GM21390 (cell line): ENCODE measurements around the gene MAP3K2.

ENCODE experiments used
- ATAC-seq: cut with Tn5 transposase; IDR thresholded peaks from one replicate; pipeline ENCODE4 v1.9.1; 2021; ENCODE audit not compliant: unreplicated experiment

MAP3K2 gene

DNA sequence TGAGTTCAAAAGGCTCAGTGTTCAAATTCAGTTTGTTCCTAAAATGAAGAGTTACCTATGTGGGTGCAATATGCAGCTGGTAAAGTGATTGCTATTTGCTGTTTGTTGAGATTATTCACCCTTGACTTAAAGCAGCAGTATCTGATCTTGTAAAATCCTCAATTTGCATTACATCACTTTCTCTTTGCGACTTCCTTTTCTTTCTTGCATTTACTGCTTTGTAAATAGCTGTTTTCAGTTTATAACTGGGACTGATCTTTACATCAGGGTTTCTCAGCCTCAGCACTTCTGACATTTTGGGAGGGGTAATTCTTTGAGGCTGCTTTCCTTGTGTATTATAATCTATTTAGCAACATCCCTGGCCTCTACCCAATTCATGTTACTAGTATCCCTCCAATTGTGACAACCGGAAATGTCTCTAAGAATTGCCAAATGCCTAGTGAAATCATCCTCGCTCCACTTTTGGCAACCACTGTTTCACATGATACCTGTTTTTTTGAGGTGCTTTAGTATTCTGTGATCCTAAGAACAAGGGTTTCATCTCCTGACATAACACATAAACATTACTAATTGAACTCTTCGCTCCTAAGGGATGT is 81.7 kb downstream of the MAP3K2 start:
- ATAC-seq = peak; percentile 73

DNA sequence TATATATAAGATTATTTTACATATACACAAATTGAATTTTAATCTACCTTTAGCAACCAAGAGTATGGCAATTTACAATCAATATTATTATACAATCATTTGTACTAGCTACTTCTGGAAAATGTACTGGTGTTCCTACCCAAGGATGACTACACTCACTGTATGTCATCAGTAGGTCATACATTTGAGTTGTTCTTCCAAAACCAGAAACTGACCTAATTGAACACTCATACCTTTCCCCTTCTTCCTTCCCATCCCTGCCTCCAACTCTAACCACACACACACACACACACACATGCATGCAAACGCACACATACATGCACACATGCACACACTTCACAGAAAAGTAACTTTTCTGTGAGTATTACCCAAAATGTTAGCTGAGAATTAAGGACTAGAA is 85.6 kb downstream of the MAP3K2 start:
- ATAC-seq = no peak

DNA sequence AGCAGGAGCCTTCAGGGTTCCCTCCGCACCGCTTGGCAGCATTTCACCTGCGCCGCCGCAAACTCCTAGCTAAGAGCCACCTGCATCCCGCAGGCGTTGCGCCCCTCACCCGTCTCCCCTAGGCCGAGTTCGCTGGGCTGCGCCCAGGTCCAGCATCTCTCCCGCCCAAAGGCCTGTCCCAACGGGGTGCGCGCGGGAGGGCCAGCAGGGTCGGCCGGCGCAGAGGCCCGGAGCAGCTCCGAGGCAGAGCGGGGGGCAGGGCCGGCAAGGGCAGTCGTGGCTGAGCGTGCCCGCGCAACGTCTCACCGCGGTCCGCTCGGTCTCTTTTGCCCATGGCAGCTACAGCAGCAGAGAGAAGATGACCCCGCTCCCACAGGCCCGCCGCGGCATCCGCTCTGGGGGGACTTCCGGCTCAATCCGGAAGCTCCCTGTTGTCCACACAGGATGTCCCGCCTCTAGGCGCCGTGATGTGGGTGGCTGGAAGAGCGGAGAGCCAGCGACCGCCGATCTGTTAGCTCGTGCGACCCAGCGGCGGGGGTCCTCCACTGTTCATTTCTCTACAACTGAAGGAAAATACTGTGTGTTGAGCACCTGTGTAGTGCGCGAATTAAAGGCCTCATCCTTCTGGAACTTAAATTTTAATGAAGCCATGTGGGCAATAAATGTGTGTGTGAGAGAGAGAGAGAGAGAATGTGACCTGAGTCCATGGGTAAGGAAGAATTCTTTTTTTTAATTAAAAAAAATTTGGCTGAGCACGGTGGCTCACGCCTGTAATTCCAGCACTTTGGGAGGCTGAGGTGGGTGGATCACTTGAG is 93.8 kb downstream of the MAP3K2 start, which contains the start of gene ERCC3:
Gene ERCC3 (minus strand): TSS at position 397 of the 815 bp plus-strand sequence. CDS start 63 bp downstream, at position 334.
- peak; percentile 100 for ATAC-seq

DNA sequence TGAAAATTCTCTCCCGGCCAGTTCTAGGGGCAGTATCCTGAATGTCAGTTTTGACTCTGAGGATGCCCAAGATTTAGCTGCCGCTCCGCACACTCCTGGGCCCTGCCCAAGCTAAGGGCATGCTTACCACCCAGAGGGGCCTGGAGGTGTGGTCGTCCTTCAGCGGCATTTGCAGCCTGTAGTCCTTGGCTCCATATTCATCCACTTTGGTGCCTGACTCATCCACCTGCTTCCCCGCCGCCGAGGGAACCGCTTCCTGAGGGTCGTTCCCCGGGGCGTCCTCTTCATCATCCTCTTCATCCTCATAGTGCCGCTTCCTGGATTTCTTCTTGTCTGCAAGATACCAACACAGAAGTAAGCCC is 94.4 kb downstream of the MAP3K2 start:
- ATAC-seq = no peak

DNA sequence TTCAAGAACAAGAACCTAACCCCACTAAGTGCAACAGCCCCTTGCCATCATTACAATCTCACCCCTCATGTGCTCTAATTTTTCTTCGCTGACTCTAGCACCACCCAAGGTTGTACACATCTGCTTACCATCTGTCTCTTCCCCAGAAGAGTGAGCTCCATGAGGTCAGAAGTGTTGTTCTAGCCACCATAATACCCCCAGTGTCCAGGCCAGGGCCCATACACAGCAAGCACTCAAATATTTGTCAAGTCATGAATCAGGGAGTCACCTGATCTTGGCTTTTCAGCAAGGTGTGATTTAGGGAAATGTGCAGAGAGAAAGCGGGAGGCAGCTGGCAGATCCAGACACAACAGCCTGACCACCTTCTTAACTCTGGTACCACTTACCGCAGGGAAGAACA is 99.5 kb downstream of the MAP3K2 start:
- no peak for ATAC-seq

DNA sequence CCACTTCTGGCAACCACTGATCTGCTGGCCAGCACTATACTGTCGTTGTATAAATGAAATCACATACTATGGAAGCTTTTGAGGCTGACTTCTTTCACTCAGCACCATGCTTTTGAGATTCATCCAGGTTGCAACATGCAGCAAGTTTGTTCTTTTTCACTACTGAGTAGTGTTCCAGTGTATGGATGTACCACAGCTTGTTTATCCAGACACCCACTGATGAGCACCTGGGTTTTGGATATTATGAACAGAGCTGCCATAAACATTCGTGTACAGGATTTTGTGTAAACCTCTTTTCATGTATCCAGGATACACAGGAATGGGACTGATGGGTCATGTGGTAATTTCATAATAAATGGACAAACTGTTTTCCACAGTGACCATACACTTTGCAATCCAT is 104.5 kb downstream of the MAP3K2 start:
- no peak for ATAC-seq

DNA sequence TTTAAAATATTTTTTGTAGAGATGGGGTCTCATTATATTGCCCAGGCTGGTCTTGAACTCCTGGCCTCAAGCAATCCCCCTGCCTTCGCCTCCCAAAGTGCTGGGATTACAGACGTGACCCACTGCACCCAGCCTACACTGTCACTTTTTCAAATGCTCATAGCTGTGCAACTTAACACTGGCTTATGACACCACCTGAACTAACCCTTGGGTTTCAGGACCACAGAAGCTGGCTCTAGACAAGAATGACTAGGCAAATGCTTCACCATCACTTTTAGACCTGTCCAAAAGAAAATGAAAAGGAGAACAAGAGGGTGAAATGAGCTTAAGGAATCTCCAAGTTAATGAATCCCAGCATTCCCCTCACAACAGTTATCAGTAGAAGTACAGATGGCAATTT is 107.1 kb downstream of the MAP3K2 start:
- ATAC-seq = no peak

DNA sequence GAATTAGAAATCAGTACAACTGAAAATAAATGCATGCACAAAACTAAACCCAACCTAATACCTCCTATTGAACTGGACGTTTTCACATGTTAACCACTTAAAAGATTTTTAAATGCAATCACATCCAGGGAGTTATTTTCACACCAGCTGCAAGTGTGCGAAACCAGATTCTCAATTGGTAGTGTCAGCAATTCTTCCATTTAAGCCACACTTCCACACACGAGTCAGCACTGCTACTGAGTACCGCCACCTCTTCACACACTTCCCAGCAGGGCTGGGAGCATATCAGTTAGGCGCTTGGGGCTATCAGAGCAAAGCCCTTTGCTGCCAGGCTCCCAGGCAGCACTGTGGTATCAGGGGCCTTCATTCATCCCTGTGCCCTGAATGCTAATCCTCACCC is 108.0 kb downstream of the MAP3K2 start:
- ATAC-seq = no peak

DNA sequence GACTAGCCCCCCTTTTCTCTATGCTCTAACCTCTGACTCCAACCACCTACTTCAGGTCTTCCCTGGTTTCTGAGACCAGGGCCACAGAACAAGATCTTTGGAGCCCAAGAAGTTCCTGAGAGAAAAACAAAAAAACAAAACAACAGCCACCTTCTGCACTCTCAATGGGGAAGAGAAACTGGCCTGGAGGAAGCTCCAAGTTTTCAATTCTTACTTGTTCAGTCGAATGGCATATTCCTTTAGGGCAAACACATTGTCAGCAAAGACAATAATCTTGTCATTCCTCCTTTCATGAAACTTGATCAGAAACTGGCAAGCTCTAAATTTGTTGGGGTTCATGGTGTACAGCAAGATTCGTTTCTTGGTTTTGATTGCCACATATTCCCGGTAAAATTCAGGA is 108.8 kb downstream of the MAP3K2 start:
- ATAC-seq = no peak

DNA sequence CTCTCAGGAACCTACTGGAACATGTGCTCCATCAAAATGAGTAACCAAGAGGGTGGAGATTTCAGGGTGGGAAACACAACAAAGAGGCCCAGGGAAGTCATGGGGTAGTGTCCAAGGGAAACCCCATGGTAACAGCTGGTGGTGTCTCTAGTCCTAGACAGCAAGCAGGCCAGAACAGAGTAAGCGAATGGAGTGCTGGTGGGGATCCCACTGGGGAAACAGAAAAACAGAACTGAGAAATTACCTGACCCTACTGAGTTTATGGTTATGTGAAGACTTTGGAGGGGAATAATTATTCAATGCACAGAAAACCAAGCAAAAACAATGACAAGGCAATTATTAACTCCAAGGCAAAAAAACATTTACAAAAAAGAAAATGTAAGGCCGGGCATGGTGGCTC is 110.7 kb downstream of the MAP3K2 start:
- peak; percentile 83 for ATAC-seq

DNA sequence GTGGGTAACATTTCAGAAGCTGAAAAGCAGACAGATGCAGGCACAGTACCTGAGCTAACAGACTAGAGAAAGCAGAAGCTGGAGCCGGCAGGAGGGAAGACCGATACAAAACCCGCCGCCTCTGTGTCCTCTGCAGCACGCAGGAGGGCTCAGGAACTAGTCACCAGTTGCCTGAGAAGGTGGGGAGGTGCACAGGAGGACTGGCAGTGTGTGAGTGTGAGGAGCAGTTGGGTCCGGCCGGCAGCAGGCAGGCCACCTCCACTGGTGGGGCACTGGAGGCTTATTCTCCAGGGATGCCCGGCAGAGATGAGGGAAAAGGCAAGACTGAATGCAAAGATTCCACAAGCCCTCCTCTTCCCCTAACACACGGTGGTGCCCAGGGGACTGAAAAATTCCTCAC is 112.0 kb downstream of the MAP3K2 start:
- no peak for ATAC-seq

DNA sequence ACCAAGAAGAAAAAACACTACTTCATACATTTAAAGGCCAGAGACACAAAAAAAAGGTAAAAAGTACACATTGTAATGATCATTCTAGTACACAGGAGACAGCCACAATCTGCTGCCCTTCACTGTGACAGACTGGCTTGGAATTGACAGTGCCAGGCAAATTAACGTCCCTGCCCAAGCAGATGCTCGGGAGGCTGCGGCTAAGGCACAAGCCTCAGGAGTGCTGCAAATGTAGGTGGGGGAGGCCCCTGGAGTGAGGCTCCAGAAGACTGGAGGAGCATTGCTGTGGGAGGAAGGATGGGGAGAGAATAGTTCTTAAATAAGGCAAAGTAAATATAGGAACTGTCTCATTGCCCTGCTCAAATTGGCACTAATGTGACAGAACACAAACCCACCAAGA is 112.4 kb downstream of the MAP3K2 start:
- ATAC-seq = no peak

DNA sequence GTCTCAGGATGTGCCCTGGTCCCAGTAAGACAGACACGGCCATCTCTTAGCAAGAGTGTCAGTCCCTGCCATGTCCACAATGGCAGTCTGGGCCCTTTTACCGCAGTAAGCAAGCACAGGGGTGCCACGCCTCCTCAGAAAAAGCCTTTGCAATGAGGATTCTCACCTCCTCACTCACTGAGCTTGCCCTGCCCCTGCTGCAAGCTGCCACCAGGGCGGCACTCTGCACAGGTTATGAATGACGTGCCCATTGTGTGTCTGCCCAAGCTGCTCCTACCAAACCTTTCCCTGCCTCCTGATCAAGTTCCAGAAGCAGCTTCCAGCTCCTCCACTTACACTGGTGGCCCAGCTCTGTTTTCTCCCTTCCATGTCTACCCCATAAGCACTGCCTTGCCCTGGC is 117.1 kb downstream of the MAP3K2 start:
- ATAC-seq = no peak

DNA sequence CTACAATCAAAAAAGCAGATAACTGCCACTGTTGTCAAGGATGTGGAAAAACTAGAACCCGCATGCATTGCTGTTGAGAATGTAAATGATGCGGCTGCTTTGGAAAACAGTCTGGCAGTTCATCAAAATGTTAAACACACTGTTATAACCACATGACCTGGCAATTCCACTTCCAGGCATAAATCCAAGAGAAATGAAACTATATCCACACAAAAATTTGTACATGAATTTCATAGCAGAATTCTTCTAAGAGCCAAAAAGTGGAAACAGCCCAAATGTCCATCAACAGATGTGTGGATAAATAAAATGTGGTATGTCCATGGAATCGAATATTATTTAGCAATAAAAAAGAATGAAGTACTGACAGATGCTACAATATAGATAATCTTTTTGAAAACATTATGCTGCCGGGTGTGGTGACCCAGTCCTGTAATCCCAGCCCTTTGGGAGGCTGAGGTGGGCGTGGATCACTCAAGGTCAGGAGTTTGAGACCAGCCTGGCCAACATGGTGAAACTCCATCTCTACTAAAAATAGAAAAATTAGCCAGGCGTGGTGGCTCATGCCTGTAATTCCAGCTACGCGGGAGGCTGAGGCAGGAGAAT is 125.9 kb downstream of the MAP3K2 start:
- no peak for ATAC-seq

DNA sequence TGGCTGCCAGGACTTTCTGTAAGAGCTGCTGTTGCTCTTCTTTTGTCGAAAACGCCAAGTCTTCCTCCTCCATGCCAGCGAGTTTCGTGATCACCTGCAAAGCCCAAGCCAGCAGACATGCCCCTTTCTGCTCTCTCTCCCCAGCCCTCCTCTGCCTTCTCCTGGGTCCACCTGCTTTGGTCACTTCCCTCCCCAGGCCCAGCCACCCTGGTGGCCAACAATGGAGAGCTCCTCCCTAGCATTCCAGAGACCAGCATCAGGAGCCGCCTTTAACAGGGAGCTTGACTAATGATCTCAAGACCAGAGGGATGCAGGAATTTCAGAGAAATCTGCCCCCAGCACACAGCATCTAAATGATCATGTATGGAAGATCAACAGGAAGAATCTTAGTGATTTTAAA is 128.4 kb downstream of the MAP3K2 start:
- no peak for ATAC-seq

DNA sequence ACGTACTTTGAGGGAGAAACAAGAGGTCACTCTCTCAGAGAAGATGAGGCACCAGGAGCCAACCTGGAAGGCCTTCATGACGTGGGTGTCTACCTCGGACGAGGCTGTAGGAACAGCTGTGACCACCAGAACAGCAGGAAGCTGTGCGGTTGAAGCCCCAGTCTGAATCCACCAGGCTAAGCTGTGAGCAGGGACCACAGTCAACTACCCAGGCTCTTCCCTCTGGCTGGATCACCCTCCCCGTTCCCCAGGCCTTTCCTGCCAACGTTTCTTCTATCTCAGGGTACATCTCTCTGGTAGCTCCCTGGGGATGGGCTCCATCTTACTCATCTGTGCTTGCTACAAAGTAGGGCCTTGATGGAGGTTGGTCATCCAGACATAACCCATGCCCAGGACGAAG is 130.9 kb downstream of the MAP3K2 start:
- no peak for ATAC-seq

DNA sequence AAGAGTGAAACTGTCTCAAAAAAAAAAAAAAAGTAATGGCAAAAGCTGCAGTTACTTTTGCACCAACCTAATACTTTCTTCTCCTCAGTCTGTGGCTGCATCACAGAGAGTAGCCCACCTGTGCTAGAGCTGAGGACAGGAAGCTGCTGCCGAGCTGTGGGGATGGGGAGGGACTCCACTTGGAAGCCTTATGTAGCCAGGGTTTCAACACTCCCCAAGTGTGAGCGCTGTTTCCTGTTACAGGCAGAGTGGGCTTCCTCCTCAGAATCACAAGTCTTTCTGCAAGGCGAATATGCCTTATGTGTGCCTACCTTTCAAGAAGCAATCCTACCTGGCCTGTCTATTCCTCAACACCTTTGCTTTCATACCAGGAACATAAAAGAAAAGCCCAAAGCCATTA is 131.4 kb downstream of the MAP3K2 start:
- ATAC-seq = no peak

DNA sequence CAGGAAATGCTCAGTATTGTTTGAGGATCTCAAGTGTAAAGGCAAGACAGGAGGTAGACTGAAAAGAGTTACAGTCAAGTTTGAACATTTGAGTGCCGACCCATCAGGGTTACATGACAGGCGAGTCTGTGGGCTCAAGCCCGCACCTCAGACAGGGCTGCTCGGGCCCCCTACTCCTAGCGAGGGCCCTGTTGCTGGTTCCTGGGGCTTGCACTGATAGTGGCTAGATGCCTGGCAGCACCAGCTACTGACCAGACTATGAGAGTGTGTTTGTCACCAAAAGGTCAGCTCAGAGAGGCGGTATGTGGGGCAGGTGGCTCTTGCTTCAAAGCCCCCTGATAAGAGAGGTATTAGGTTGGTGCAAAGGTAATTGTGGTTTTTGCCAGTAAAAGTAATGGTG is 132.1 kb downstream of the MAP3K2 start:
- no peak for ATAC-seq

DNA sequence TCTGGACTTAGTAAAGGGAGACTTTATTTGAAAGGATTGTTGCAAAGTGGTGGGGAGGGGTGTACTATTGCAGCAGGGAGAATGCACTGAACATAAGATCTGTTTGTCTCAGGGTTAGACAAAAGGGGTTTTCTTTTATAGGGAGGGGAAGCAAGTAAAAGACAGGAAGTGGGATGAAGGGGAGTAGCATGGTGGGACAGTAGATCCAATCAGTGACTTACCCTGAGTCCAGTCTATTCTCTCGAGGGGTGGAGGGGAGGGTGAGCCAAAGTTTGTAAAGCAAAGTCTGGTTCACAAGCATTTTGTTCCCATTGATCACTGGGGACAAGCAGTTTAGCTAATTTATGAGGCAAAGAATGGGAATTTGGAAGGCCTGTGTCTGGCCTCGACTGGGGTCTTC is 132.6 kb downstream of the MAP3K2 start:
- ATAC-seq = no peak

DNA sequence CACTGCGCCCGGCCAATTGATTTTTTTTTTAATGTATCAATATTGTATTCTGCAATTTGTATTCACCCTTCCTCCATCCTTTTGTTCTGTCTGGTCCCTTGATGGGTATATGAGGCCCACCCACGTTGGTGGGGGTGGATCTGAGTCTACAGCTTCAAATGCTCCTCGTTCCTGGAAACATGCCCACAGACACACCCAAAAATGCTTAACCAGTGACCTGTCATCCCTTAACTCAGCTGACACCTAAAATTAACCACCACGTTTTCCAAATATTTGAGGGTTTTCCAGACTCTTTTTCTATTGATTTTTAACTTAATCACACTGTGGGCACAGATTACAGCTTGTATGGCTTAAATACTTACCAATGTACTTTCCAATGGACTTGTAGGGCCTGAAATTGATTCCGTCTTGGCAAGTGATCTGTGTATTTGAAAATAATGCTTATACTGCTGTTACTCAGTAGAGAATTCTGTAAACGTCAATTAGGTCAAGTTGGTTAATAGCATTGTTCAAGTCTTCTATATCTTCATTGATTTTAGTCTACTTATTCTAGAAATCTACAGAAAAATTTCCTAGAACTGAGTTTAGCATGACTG is 133.3 kb downstream of the MAP3K2 start:
- ATAC-seq = no peak
